Activated naive CD4-positive, alpha-beta T cell treated with anti-CD3 and anti-CD28 coated beads, Interleukin-2, amount 10 ng/mL, durations not matched to agents 5 hours and 36 hours (primary cell): ENCODE measurements around the gene C22orf39. TPM values are rescaled to one million over a fixed set of nuclear protein-coding genes. Genes with fewer than 3 reads are reported as not detected.

Experiments used
- total RNA-seq, 2 experiments: library from RNA; stranded (reverse); gene quantifications; one replicate each; pipeline ENCODE4 v1.2.3, GENCODE V29; 2021

The C22orf39 gene, protein sequence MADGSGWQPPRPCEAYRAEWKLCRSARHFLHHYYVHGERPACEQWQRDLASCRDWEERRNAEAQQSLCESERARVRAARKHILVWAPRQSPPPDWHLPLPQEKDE
- 10 to 100 TPM; 35.5 to 35.6 TPM for total RNA-seq

DNA sequence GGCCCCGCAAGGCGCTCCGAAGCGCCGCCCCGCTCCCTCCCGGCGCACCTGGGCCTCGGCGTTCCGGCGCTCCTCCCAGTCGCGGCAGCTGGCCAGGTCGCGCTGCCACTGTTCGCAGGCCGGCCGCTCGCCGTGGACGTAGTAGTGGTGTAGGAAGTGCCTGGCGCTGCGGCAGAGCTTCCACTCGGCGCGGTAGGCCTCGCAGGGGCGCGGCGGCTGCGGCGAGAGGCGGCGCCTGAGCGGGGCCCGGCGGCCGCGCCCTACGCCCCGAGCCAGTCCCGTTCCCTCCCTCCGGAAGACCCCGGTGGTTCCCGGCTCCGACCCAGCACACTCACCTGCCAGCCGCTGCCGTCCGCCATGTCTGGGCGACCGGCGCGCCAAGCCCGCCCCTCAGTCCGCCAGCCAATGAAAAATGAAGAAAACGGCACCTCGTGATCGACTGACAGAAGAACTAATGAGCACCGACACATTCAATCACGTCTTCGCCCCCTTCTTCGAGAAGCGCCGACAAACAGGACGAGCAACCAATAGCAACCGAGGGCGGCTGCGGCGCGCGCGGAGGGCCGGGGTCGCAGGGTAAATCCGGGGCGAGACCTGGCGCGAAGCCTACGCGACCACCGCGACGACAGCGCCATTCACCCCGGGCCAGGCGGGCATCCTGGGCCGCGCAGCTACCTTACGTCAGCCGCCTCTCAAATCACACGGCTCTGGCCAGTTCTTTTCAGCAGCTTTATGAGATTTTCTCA is at the start of gene C22orf39:
TSS of gene C22orf39 (minus strand) at position 382 of the 746 bp plus-strand sequence. CDS start at position 359, 23 bp downstream.

GRCh38 chr22:19479355-19480172 is 32.1 kb upstream of the C22orf39 start, which contains the start of gene CDC45:
CDC45 (plus strand) TSS chr22:19479920; CDS start chr22:19479969, 49 bp downstream.

GRCh38 chr22:19478901-19479354 is 31.4 kb upstream of the C22orf39 start, which contains the start of gene UFD1:
UFD1 (minus strand) TSS chr22:19479193; CDS start chr22:19479085, 108 bp downstream.

GRCh38 chr22:19432133-19432851 is 15.2 kb downstream of the C22orf39 start, which contains the start of gene MRPL40:
MRPL40 (plus strand) TSS chr22:19432545; CDS start chr22:19432555, 10 bp downstream.

GRCh38 chr22:19431649-19432132 is 15.8 kb downstream of the C22orf39 start, which contains the start of gene HIRA:
HIRA (minus strand) TSS chr22:19431733; CDS start chr22:19431476, 257 bp downstream.

Other genes with a start within 250 kb of the C22orf39 start
- gene CLTCL1, start 156.0 kb downstream of the C22orf39 start, total RNA-seq: 1 to 10 TPM in 1 of 2 experiments, under 1 TPM in 1; 0.68 to 1.4 TPM
- 10 to 100 TPM; 40.7 to 43.7 TPM for gene HIRA, start 16.0 kb downstream of the C22orf39 start, total RNA-seq
- 10 to 100 TPM; 18.9 to 22.6 TPM for gene MRPL40, start 15.2 kb downstream of the C22orf39 start, total RNA-seq
- 10 to 100 TPM; 58.7 to 63.8 TPM for gene UFD1, start 31.5 kb upstream of the C22orf39 start, total RNA-seq
- 10 to 100 TPM; 47.1 to 47.9 TPM for gene CDC45, start 32.2 kb upstream of the C22orf39 start, total RNA-seq
- gene CLDN5, start 76.7 kb upstream of the C22orf39 start, total RNA-seq: 1 to 10 TPM; 4.8 to 4.9 TPM